GM23248 (cell line): Measurements from ENCODE around the gene SMPDL3B.

Source experiments
- EZH2 ChIP-seq: fragments of 200-600 bp; sonication (generic); IDR thresholded peaks from 2 replicates; pipeline ENCODE4 v1.6.1; 2018; ENCODE audit warnings: antibody characterized with exemption, mild to moderate bottlenecking; ENCODE audit not compliant: insufficient read depth, poor library complexity, severe bottlenecking
- EZH2phosphoT487 ChIP-seq: fragments of 200-600 bp; sonication (generic); IDR thresholded peaks from 2 replicates; pipeline ENCODE4 v1.6.1; 2018; ENCODE audit warnings: antibody characterized with exemption, moderate library complexity, mild to moderate bottlenecking, low read depth; ENCODE audit not compliant: insufficient read depth

DNA sequence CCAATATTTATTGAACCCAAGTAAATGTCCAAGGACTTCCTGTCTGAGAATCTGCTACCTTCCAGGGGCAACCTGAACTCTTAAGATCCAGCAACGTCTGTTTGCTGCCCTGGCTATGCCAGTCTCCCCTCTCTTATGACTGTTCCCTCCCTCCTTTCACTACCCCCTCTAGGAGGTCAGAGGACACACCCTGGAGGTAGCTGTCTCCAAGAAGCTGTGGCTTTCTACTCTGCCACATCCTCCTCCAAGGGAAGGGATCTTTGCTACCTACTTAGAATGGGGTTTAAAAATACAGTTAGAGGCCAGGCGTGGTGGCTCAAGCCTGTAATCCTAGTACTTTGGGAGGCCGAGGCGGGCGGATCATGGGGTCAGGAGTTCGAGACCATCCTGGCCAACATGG lies 3.6 kb upstream of the SMPDL3B start:
- TF ChIP-seq EZH2phosphoT487 (no peak), EZH2 (no peak)
